T-helper 2 cell treated with Interferon-gamma antibody and Interleukin-4, amounts not matched to agents 100 ng/mL and 5 ng/mL, for 36 hours (primary cell): ENCODE results near the gene ARHGAP31. TPM values are rescaled to one million over a fixed set of nuclear protein-coding genes. Genes with fewer than 3 reads are reported as not detected.
"Not testable (repeated sequence)": the region's sequence is repeated elsewhere in the genome, so short reads cannot be mapped to it uniquely, and the experiment has no call there.

Source experiments
- intact Hi-C: fragments of 100-400 bp; cut with micrococcal nuclease; formaldehyde crosslinking; loops from one replicate; pipeline ENCODE4 v1.15.1; 2023
- total RNA-seq: library from RNA; stranded (reverse); gene quantifications from 2 replicates; pipeline ENCODE4 v1.2.3, GENCODE V29; 2022

Gene ARHGAP31
- total RNA-seq, 1 donor from 2014 or later, result 2.7 TPM

DNA sequence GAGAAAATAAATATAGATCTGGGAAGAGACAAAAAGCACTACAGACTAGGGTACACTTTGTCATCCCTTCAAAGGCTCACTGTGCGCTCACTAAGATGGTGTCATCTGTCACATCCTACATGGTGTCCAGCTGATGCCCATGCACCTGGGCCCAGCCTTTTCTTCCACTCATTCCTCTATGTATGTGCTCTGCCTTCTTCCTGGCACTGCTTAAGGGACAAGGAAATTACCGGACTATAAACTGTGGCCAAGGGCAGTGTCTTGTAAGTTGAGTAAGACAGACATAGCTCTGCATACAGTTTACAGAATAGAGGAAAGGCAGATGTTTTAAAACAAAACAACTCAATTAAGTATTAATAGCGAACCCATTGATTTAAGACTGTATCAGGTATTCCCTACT, 52.9 kb downstream of the ARHGAP31 start:
- intact Hi-C loops, result loop anchor here (10.0 kb wide), 1 partner anchor 462 kb away; no protein-coding TSS in a partner anchor

DNA sequence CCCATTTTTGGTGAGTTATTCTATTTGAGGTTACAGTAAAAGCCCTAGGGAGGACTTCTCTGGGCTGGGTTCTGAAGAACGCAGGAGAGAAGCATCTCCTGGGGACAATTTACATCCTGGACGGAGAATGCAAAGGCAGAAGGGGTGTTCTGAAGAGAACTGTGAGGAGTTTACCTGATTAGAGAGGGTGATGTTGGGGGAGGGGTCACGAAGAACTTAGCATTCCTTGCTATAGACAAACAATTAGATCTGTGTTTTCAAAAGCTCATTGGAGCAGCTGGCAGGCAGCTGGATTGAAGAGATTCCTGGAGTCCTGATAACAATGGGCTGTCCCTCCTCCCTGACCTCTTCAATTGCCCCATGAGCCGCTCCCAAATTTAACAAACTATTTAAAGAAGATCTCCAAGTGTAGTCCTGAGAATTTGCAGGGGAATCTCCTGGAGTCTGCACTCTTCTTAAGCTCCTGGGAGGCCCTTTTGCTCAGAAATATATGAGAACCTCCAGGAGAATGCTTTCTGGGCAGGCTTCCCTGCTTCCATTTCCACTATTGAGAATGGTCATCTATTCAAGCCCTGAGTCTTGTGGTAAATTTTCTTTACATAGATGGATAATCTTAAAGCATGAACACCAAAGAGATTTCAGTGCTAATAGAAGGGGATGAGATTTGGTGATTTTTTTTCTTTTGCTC, 55.3 kb downstream of the ARHGAP31 start:
- intact Hi-C loops, result loop anchor here (10.0 kb wide), 1 partner anchor 465 kb away; no protein-coding TSS in a partner anchor

DNA sequence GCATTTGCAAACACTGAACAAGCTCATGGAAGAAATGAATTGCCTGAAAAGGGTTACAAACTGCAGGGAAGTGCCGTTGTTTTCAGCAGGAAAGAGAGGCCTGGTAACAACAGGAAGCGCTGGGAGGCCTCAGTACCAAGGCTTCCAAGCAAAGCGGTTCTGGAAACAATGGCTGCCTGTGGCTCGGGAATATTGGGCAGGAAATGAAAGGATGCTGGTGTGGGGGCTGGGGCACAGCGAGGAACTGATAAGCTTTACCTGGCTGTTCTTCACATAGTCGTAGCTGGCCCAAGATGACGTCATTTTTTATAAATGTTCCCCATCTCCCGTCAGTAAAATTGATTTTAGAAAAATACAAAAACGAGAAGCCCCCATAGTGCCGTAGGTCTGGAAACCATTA, 55.9 kb downstream of the ARHGAP31 start:
- intact Hi-C loops, result no loop called here

DNA sequence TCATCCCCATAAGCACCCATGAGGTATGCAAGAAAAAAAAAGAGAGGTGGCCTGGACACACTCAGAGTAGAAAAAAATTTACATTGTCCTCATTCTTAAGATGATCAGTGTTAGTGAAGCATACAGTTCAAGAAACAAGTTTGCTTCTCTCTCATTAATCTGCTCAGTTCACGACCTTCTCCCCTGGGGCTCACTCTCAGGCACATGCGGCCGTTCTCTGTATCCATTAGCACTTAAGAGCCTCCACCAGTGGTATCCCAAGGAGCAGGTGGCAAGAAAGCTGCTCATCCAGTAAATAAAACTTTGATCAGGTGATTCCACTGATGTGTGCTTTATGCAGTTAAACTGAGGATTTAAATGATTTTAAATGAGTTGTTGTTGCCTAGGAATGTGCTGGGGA, 57.4 kb downstream of the ARHGAP31 start:
- intact Hi-C loops, result no loop called here

DNA sequence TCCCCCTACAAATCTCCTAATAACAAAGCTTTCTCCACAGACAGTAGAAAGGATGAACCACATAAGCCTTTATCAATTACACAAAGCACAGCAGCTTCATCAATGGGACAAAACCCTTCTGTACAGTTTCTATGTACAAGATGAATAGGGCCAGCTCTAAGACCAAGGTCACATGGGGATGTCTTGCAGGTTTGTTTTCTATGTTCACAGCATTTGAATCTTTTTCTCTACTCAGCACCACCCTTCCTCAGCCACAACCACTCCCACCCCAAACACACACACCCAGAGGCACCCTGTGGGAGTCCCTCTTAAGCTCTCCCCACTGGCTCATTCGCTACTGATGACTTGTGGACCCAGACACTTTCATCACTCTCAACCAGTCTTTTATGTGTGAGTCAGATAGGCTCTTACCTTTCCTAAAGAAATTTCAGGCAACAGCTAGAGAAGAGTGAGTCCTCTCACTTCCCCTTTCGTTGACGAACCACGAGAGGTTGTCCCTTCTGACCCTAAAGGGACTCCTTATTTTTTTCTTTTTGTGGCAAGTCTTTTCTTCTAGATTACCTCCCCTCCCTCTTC, 57.9 kb downstream of the ARHGAP31 start:
- intact Hi-C loops, result loop anchor here (2.0 kb wide), 2 partner anchors 29 to 207 kb away; no protein-coding TSS in a partner anchor

DNA sequence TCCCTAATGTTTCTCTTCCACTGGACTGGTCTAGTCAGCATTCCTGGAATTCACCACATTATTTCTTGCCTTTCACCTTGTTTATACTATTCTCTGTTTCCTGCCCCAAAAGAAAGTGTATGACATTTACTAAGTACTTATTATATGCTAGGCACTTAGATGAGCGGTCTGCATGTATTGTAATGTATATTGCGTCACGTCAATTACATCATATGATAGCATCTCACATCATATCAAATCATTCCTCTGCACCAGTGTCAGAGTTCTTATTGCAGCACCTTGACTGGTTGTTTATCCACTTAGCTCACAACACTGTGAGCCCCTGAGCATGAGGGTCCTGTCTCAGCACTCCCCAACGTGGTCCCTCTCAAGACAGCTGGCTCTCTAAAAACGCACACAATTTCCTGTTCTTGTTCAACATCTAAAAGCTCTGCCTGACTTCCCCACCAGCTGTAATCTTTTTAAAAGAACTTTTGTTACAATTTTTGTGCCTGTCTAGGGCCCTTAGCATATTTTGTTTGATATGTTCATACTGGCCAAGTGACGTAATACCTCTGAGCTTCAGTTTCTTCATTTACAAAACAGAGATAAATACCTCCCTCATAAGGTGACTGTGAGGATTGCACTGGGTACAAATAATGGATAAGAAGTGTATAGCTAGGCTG, 58.8 kb downstream of the ARHGAP31 start:
- intact Hi-C loops, result loop anchor here (1.0 to 2.0 kb wide), 4 partner anchors 30 to 208 kb away; no protein-coding TSS in a partner anchor

DNA sequence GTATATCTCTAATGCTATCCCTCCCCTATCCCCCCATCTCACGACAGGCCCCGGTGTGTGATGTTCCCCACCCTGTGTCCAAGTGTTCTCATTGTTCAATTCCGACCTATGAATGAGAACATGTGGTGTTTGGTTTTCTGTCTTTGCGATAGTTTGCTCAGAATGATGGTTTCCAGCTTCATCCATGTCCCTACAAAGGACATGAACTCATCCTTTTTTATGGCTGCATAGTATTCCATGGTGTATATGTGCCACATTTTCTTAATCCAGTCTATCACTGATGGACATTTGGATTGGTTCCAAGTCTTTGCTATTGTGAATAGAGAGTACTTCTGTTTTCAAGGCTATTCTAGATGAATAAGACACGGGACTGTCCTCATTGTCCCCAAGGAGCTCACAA, 61.4 kb downstream of the ARHGAP31 start:
- intact Hi-C loops, result not testable (repeated sequence)

DNA sequence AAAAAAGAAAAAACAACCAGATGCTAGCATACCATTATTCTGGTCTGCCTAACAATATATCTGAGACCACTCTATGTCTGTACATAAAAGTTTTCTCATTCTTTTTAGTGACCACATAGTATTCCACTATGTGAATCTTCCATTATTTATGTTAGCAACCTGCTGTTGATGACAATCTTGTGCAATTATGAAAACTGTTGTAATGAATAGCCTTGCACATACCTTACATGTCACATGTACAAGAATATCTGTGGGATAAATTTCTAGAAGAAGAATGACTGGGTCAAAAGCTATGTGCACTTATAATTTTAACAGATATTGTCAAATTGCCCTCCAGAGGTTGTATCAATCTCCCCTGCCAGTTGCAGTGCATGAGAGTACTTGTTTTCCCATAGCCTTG, 62.5 kb downstream of the ARHGAP31 start:
- intact Hi-C loops, result no loop called here

DNA sequence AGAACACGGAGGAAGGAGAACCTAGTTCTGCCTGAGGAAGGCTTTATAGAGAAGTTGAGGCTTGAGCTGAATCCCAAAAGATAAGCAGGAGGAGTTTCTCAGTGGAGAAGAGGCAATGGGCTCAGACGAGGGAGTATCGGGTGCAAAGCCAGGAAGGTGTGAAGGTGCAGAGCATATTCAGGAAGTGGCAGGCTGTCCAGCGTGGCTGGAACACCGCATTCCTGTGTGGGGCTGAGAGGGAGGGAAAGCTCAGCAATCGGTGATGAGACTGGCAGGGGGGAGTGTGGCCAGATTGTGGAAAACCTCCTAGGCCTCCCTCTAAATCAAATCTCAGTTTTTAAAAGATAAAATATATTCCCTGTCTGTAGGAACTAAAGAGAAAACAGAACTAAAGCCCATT, 63.0 kb downstream of the ARHGAP31 start:
- intact Hi-C loops, result no loop called here

DNA sequence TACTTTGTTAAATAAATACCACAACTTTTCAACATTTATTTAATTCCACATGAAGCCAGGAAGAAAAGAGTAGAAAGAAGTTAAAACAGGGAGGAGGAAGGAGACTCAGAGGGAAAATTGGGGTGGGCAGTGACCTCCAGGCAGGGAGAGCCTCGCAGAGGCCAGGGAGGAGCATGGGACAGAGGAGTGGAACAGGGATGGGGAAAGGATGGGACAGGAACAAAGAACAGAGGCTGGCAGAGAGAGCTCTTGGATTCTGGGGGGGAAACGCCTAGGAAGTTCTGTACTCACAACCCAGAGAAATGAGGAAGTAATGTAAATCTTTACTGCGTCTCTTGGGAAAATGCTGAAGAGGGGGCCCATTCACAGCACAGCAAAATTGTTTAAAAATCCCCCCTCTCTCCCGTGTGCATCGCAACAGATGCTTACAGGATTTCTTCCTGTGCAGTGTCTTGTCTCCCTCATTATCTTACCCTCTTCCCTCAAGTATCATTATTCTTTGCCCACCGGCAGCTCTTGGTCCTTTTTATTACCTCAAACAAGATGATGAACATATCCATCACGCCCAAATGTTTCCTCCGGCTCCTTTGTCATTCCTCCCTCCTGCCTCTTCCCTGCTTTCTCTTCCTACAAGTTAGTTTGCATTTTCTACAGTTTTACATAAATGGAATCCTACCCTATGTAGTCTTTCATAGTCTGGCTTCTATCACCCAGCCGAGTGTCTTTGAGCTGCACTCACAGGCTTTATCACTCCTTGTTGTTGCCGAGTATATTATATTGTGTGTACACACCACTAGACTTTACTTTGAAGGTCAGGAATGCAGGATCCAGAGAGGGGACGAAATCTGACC, 65.5 kb downstream of the ARHGAP31 start:
- intact Hi-C loops, result no loop called here

DNA sequence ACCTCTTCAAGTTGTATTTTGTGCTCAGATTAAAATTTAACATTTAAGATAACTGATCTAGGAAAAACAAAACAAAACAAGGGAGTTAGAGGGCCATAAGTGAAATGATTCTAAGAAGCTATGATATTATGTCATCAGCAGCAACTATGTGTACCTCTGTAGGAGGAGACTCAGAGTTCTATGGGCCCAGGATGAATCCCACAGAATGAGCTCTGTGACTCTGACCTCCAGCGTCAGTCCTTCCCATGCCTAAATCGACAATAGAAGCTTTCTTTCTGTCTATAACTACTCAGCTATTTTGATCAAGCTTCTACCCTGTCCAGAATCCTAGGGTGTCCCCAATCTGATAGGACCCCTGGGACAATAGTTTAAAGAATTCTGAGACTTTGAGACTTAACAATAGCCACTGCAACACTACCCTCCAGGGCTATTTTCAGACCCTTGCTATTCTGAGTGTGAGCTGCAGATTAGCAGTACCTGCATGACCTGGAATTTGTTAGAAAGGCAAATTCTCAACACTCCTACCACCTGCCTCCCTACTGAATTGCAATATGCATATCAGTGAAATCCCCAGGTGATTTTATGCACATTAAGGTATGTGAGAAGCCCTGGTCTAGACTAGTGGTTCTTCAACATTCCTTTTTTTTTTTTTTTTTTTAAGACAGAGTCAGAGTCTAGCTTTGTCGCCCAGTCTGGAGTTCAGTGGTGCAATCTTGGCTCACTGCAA, 66.7 kb downstream of the ARHGAP31 start:
- intact Hi-C loops, result no loop called here

DNA sequence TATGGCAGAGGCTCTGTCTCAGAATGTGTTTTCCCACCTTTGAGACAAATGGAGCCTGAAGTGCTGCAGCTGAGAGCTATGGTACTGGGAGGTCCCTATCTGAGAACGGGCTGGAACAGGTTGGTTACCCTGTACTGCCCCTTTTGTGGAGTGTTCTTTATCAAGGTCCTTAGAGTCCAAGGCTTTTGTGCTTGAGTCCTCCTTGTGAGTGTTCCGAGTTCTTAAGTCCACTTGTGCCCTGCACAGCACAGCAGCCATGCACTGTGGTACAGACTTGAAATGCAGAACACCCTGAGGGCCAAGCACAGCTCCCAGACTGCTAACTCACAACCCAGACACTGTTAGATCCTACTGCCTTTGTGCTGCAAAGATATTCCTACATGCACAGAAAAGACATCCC, 67.8 kb downstream of the ARHGAP31 start:
- intact Hi-C loops, result no loop called here

DNA sequence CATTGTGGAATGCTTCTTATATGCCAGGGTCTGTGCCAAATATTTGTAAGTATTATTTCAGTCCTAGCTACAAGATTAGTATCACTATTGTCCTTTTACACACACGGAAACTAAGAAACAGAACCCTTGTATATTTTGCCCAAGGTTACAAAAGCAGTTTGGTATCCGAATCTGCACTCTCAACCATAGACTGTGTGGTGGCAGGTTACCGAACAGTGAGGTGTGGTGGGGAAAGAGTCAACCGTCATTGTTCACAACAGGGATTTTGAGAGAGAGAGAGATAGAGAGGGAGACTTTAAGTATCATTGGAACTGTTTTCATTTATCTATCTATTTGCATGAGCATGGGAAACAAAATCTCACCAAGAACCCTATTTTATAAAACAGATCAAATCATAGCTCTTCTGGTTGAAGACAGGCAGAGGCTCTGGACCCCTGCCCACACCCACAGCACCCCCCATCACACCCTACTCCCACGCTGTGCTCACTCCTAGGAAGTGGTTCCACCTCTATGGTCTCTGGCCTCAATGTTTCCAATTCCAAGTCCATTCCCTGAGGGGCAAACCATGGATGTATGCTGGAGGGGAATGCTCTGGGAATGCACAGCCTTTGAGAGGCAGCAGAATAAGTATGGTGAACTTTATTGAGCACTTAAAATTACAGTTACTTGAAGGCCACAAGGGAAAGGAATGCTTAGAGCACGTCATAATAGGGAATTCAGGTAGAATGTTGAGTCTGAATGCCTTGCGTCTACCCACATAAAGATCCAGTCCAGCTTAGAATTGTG, 69.0 kb downstream of the ARHGAP31 start:
- intact Hi-C loops, result no loop called here

DNA sequence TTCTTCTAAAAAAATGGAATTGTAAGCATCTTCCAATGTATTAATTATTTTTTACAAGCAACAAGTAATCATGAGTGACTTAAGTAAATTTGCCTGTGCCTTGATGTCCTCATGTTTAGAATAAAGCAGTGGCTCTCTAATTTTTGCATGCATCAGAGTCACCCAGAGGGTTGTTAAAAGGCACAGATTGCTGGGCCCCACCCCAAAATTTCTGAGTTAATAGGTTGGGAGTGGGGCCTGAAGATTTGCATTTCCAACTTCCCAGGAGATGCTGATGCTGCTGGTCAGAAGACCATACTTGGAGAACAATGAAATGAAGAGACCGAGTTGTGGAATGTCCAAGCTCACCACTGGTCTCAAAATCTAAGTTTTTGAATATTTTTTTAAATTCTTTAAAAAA, 70.2 kb downstream of the ARHGAP31 start:
- intact Hi-C loops, result no loop called here

DNA sequence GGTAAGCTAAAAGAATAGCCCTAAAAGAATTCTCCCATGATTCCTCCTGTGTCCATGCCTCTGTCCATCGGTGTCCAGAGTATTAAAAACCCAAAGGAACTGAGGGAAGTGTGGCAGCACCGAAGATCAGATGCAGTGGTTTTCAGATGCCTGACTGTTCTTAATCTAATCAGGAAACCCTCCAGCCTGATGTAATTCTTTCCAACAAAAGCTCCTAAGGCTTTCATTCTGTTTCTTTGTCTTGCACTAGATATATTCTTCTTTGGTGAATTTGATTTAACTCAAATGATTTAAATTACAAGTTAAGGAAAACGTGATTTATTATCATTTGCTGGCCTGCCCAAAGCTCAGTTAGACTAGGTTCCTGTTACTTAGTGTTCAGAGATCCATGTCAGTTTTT, 71.2 kb downstream of the ARHGAP31 start:
- intact Hi-C loops, result no loop called here

DNA sequence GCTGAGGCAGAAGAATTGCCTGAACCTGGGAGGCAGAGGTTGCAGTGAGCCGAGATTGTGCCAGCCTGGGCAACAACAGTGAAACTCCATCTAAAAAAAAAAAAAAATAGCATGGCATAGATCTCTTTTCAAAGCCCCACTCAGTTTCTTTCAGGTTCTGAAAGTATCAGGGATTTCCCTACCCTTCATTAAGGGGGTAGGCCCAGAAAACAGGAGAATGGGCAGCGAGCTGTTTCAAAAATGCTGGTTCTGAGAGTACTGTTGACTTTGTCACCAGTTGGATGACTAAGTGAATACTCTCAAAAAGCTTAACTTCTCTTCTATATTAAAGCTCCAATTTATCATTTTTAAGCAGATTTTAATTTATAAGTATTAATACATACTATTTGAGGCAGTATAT, 72.8 kb downstream of the ARHGAP31 start:
- intact Hi-C loops, result no loop called here

DNA sequence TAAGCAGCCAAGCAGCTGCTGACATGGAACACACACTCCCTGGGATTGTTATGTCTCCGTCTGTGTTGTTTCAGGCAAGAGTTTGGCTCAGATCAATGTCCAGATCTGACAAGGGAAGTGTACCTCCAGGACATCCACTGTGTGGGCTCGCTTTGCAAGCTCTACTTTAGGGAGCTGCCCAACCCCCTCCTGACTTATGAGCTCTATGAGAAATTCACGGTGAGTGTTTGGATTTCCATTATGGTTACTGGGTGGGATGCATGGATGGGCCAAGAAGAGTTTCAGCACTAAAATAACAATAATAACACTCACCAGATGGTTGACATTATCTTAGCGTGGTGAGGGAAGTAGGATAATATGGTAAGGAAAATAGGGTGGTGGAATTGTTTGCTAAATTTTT, 74.1 kb downstream of the ARHGAP31 start:
- intact Hi-C loops, result no loop called here

DNA sequence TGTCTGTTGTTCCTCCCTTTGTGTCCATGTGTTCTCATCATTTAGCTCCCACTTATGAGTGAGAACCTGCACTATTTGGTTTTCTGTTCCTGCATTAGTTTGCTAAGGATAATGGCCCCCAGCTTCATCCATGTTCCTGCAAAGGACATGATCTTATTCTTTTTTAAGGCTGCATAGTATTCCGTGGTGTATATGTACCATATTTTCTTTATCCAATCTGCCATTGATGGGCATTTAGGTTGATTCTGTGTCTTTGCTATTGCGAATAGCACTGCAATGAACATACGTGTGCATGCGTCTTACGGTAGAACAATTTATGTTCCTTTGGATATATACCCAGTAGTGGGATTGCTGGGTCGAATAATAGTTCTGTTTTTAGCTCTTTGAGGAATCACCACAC, 77.6 kb downstream of the ARHGAP31 start:
- intact Hi-C loops, result not testable (repeated sequence)

DNA sequence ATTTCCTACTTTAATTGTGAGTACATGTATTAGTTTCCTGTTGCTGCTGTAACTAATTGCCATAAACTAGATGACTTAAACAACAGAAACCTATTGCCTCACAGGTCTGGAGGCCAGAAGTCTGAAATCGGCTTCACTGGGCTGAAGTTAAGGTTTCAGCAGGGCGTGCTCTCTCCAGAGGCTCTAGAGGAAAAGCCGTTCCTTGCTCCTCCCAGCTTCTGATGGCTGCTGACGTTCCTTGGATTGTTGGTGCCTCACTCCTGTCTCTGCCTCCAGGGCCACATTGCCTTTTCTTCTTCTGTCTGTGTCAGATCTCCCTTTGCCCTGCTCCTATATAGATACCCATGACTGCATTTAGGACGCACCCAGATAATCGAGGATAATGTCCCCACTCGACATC, 80.9 kb downstream of the ARHGAP31 start:
- intact Hi-C loops, result no loop called here

DNA sequence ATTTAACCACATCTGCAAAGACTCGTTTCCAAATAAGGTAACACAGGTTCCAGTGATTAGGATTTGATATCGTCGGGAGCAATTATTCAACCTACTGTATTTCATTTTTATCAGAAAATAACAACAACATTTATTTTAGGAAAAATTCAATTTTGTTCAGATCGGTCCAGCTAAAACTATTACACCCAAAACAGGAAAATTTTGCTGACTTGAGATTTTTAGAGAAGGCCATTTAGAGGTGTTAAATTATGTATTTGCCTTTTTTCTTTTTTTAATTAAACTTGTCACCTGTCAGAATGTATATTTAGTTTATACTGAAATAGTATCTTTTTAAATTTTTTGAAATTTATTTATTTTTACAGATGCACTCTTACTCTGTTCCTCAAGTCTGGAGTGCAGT, 81.3 kb downstream of the ARHGAP31 start:
- intact Hi-C loops, result no loop called here
